ENCODE results near the gene MTARC1.

MTARC1 gene

DNA sequence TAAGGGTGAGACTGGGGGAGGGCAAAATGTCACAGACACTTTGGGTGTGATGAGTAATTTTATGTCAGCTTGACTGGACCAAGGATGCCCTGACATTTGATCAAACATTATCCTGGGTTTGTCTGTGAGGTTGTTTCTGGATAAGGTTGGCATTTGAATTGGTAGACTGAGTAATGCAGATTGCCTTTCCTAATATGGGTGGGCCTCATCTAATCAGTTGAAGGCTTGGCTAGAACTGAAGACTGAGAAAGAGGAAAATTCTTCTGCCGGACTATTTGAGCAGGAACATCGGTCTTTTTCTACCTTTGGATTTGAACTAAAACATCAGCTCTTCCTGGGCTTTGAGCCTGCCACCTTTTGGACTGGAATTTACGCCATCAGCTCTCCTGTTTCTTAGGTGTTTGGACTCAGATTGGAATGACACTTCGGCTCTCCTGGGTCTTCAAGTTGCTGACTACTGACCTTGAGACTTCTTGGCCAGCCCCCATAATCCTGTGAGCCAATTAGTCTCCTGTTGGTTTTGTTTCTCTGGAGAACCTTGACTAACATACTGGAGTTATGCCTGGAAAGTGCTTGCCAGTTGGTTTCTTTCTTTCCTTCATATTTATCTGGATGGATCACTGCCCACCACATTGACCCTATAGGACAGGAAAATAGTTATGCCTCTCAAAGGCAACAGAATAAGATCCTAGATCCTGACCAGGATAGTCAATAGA is 47.6 kb downstream of the MTARC1 start:
- DNase-seq (ENCODE audit: low spot score): no peak
